ENCODE measurements around the gene CNNM2.

DNA sequence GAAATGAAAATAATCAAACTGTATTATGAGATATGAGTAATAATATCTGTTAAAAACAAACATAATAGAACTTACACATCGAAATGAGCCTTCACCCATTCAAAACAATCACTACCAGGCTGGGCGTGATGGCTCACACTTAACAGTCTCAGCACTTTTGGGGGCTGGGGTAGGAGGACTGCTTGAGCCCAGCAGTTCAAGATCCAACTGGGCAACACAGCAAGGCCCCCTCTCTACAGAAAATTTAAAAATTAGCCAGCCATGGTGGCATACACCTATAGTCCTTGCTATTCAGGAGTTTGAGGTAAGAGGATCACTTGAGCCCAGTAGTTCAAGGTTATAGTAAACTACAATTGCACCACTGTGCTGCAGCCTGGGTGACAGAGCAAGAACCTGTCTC is 199.2 kb downstream of the CNNM2 start:
- no peak for TF ChIP-seq POLR2AphosphoS5 (IDR thresholded peaks at IDR 0.05; ENCODE audit: low read depth, low read length)
- TF ChIP-seq, protein P1, sequence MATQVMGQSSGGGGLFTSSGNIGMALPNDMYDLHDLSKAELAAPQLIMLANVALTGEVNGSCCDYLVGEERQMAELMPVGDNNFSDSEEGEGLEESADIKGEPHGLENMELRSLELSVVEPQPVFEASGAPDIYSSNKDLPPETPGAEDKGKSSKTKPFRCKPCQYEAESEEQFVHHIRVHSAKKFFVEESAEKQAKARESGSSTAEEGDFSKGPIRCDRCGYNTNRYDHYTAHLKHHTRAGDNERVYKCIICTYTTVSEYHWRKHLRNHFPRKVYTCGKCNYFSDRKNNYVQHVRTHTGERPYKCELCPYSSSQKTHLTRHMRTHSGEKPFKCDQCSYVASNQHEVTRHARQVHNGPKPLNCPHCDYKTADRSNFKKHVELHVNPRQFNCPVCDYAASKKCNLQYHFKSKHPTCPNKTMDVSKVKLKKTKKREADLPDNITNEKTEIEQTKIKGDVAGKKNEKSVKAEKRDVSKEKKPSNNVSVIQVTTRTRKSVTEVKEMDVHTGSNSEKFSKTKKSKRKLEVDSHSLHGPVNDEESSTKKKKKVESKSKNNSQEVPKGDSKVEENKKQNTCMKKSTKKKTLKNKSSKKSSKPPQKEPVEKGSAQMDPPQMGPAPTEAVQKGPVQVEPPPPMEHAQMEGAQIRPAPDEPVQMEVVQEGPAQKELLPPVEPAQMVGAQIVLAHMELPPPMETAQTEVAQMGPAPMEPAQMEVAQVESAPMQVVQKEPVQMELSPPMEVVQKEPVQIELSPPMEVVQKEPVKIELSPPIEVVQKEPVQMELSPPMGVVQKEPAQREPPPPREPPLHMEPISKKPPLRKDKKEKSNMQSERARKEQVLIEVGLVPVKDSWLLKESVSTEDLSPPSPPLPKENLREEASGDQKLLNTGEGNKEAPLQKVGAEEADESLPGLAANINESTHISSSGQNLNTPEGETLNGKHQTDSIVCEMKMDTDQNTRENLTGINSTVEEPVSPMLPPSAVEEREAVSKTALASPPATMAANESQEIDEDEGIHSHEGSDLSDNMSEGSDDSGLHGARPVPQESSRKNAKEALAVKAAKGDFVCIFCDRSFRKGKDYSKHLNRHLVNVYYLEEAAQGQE (IDR thresholded peaks at IDR 0.05; ENCODE audit: insufficient read depth in 1 of 2, low read depth in 2 of 2, low read length in 2 of 2): no peak
- no peak for TF ChIP-seq SIN3A (IDR thresholded peaks at IDR 0.05; ENCODE audit: borderline replicate concordance, insufficient read depth, low read length)
- no peak for TF ChIP-seq TAF1 (IDR thresholded peaks at IDR 0.05; ENCODE audit: borderline replicate concordance, insufficient read depth, low read length)

All from PFSK-1 (cell line).